HepG2 (cell line): ENCODE measurements around the gene WDR20.

Source experiments
- ESRRA ChIP-seq: sonication (generic); formaldehyde crosslinking; IDR thresholded peaks from 2 replicates; pipeline ENCODE4 v1.5.1; 2020; ENCODE audit warnings: mild to moderate bottlenecking, low read depth, missing genetic modification reagents
- FOXK1 ChIP-seq: sonication (generic); formaldehyde crosslinking; IDR thresholded peaks from 2 replicates; pipeline ENCODE4 v1.4.0; 2020; ENCODE audit warnings: low read depth, missing genetic modification reagents, borderline replicate concordance
- KLF9 ChIP-seq: IDR thresholded peaks from 2 replicates; pipeline ENCODE4 v1.6.1; 2016; ENCODE audit warnings: low read depth
- POLR2AphosphoS5 ChIP-seq: IDR thresholded peaks from 2 replicates; pipeline ENCODE4 v1.6.1; 2012; ENCODE audit warnings: low read depth, low read length
- TCF12 ChIP-seq, 2 experiments: fragments of 450-650 bp in 1 of 2; sonication (generic) in 1 of 2; formaldehyde crosslinking in 1 of 2; IDR thresholded peaks; 2 replicates each; pipeline versions ENCODE4 v1.6.1 to v1.8.0; 2017 to 2022; ENCODE audit warnings: antibody characterized with exemption in 1 of 2, mild to moderate bottlenecking in 1 of 2, missing genetic modification reagents in 1 of 2, moderate library complexity in 1 of 2
- TP53 ChIP-seq: sonication (generic); formaldehyde crosslinking; conservative IDR thresholded peaks from 2 replicates; pipeline ENCODE4 v1.4.0; 2020; ENCODE audit warnings: missing genetic modification reagents
- ZMYM2 ChIP-seq: sonication (generic); formaldehyde crosslinking; IDR thresholded peaks from 2 replicates; pipeline ENCODE4 v1.8.0; 2022; ENCODE audit warnings: mild to moderate bottlenecking, missing genetic modification reagents
- ZNF558 ChIP-seq: sonication (generic); formaldehyde crosslinking; IDR thresholded peaks from 2 replicates; pipeline ENCODE4 v1.9.0; 2022; ENCODE audit warnings: mild to moderate bottlenecking, missing genetic modification reagents, borderline replicate concordance

DNA sequence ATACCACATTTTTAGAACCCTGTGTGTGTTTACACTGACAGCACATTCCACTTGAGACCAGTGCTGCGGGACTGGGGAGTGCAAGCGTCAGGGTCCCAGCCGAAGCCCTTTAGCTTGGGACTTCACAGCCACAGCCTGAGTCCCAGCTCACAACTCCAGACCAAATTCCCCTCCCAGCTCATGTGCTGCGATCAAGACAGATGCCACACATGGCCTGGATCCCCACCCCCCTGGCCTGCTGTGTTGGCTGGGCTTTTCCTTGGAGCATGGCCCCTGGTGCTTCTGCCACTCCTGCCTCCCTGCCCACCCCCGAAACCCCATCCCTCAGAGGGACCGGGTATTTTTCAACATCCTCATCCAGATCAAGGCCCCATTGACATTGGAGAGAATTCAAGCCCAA is 63.7 kb downstream of the WDR20 start:
- TF ChIP-seq KLF9 (CRISPR knock-in tag) (no peak), TP53 (CRISPR knock-in tag) (no peak), ZMYM2 (CRISPR knock-in tag) (no peak), ZNF558 (CRISPR knock-in tag) (no peak), POLR2AphosphoS5 (no peak), TCF12 (IDR thresholded peaks at IDR 0.05) (no peak), TCF12 (CRISPR knock-in tag; IDR thresholded peaks at IDR 0.05) (no peak), ESRRA (CRISPR knock-in tag) (no peak), FOXK1 (no peak)
